WTC11 (cell line): ENCODE results near the gene ASTN2. TPM values are rescaled to one million over a fixed set of nuclear protein-coding genes. Genes with fewer than 3 reads are reported as not detected.
A peak's percentile ranks its signal among the peaks of the same experiment; 100 is the strongest.

Experiments
- ATAC-seq: fragments of 200-7000 bp; cut with Tn5 transposase; 2 replicates; pipeline ENCODE4 v1.10.0; 2021; ENCODE audit warnings: mild to moderate bottlenecking, moderate library complexity
- CTCF ChIA-PET: fragments of 300-600 bp; sonication (Branson Sonifier 250); formaldehyde crosslinking; loops from one replicate; lab custom pipeline; 2021; ENCODE audit warnings: antibody characterized with exemption; lab: Charles Lee
- POLR2A ChIA-PET: fragments of 350-600 bp; sonication (Branson Sonifier 250); formaldehyde crosslinking; loops from one replicate; lab custom pipeline; 2021; ENCODE audit warnings: antibody characterized with exemption; lab: Charles Lee
- DNase-seq: peaks from one replicate; pipeline ENCODE4 v3.0.0; 2021; ENCODE audit warnings: low spot score
- H3K27ac Mint-ChIP-seq: 2 replicates; pipeline ENCODE4 v1.8.0; 2021; ENCODE audit warnings: mixed read lengths
- H3K27me3 Mint-ChIP-seq: 2 replicates; pipeline ENCODE4 v1.8.0; 2021; ENCODE audit warnings: low read depth, mild to moderate bottlenecking, moderate library complexity, mixed read lengths
- H3K36me3 Mint-ChIP-seq: 2 replicates; pipeline ENCODE4 v1.8.0; 2021; ENCODE audit warnings: mixed read lengths
- H3K4me1 Mint-ChIP-seq: 2 replicates; pipeline ENCODE4 v1.8.0; 2022; ENCODE audit warnings: mixed read lengths
- H3K4me3 Mint-ChIP-seq: 2 replicates; pipeline ENCODE4 v1.8.0; 2021; ENCODE audit warnings: mild to moderate bottlenecking, moderate library complexity, mixed read lengths
- H3K9me3 Mint-ChIP-seq: 2 replicates; pipeline ENCODE4 v1.8.0; 2021; ENCODE audit warnings: mixed read lengths
- ATF2 ChIP-seq: sonication (generic); formaldehyde crosslinking; IDR thresholded peaks from 2 replicates; pipeline ENCODE4 v1.8.1; 2022; ENCODE audit warnings: low read depth, missing genetic modification reagents, borderline replicate concordance
- CREM ChIP-seq: sonication (generic); formaldehyde crosslinking; IDR thresholded peaks from 2 replicates; pipeline ENCODE4 v1.8.1; 2022; ENCODE audit warnings: mild to moderate bottlenecking, missing genetic modification reagents, moderate library complexity
- ETV6 ChIP-seq: sonication (generic); formaldehyde crosslinking; IDR thresholded peaks from 2 replicates; pipeline ENCODE4 v1.8.1; 2022; ENCODE audit warnings: mild to moderate bottlenecking, missing genetic modification reagents
- FOXK1 ChIP-seq: sonication (generic); formaldehyde crosslinking; IDR thresholded peaks from 2 replicates; pipeline ENCODE4 v1.8.0; 2022; ENCODE audit warnings: mild to moderate bottlenecking, moderate library complexity, missing genetic modification reagents
- GABPB1 ChIP-seq: sonication (generic); formaldehyde crosslinking; IDR thresholded peaks from 2 replicates; pipeline ENCODE4 v1.8.1; 2023; ENCODE audit warnings: mild to moderate bottlenecking, missing genetic modification reagents
- IRF1 ChIP-seq: sonication (generic); formaldehyde crosslinking; IDR thresholded peaks from 2 replicates; pipeline ENCODE4 v1.8.0; 2023; ENCODE audit warnings: missing genetic modification reagents
- NFATC4 ChIP-seq: fragments of 250-450 bp; sonication (Bioruptor Pico); IDR thresholded peaks from 2 replicates; pipeline ENCODE4 v1.9.0; 2021; ENCODE audit warnings: mild to moderate bottlenecking
- NFYB ChIP-seq: sonication (generic); formaldehyde crosslinking; conservative IDR thresholded peaks from 2 replicates; pipeline ENCODE4 v1.8.0; 2022; ENCODE audit warnings: low read depth, missing genetic modification reagents
- NR2C2 ChIP-seq: sonication (generic); formaldehyde crosslinking; IDR thresholded peaks from 2 replicates; pipeline ENCODE4 v1.8.0; 2022; ENCODE audit warnings: mild to moderate bottlenecking, missing genetic modification reagents
- TCF7 ChIP-seq: sonication (generic); formaldehyde crosslinking; IDR thresholded peaks from 2 replicates; pipeline ENCODE4 v1.8.0; 2022; ENCODE audit warnings: mild to moderate bottlenecking, low read depth, missing genetic modification reagents, moderate library complexity
- TEAD1 ChIP-seq: sonication (generic); formaldehyde crosslinking; IDR thresholded peaks from 2 replicates; pipeline ENCODE4 v1.8.0; 2022; ENCODE audit warnings: mild to moderate bottlenecking, missing genetic modification reagents
- ZBTB21 ChIP-seq: sonication (generic); formaldehyde crosslinking; IDR thresholded peaks from 2 replicates; pipeline ENCODE4 v1.8.1; 2023; ENCODE audit warnings: mild to moderate bottlenecking, missing genetic modification reagents, borderline replicate concordance
- ZNF121 ChIP-seq: sonication (generic); formaldehyde crosslinking; IDR thresholded peaks from 2 replicates; pipeline ENCODE4 v1.8.0; 2023; ENCODE audit warnings: missing genetic modification reagents
- ZNF263 ChIP-seq: sonication (generic); formaldehyde crosslinking; IDR thresholded peaks from 2 replicates; pipeline ENCODE4 v1.8.1; 2022; ENCODE audit warnings: low read depth, mild to moderate bottlenecking, moderate library complexity, missing genetic modification reagents
- ZNF281 ChIP-seq: sonication (generic); formaldehyde crosslinking; IDR thresholded peaks from 2 replicates; pipeline ENCODE4 v1.8.0; 2023; ENCODE audit warnings: mild to moderate bottlenecking, missing genetic modification reagents
- ZNF671 ChIP-seq: fragments of 250-450 bp; sonication (Bioruptor Pico); IDR thresholded peaks from 2 replicates; pipeline ENCODE4 v1.8.0; 2021; ENCODE audit warnings: mild to moderate bottlenecking
- total RNA-seq: library from RNA; stranded (reverse); gene quantifications from 3 replicates; pipeline ENCODE4 v1.2.3, GENCODE V29; 2021
- TF ChIP-seq, protein P1 (sequence below): sonication (generic); formaldehyde crosslinking; IDR thresholded peaks from 2 replicates; pipeline ENCODE4 v1.8.0; 2022; ENCODE audit warnings: mild to moderate bottlenecking, missing genetic modification reagents
- TF ChIP-seq, protein P2 (sequence below): sonication (generic); formaldehyde crosslinking; IDR thresholded peaks from 2 replicates; pipeline ENCODE4 v1.8.1; 2022; ENCODE audit warnings: mild to moderate bottlenecking, moderate library complexity, missing genetic modification reagents
- TF ChIP-seq, protein P3 (sequence below): sonication (generic); formaldehyde crosslinking; IDR thresholded peaks from 2 replicates; pipeline ENCODE4 v1.8.1; 2023; ENCODE audit warnings: mild to moderate bottlenecking, missing genetic modification reagents, moderate library complexity

ASTN2 gene
- total RNA-seq, 1 experiment from 2014 or later: 16.2 TPM

- CTCF ChIA-PET: interaction anchor here (3.3 kb wide), 1 partner anchor 172 kb away, joined by 11 read pairs; no protein-coding TSS in a partner anchor
- POLR2A ChIA-PET: no interaction called here
- no peak for DNase-seq
- Mint-ChIP-seq H3K4me3 (no peak overlapping the region), H3K27me3 (peaks cover 4% of the 10 kb centered on the region; the same call in 1 of the 2 replicates), H3K36me3 (peaks cover 22% of the 10 kb centered on the region), H3K4me1 (peaks cover 13% of the 10 kb centered on the region), H3K9me3 (peaks cover 28% of the 10 kb centered on the region), H3K27ac (no peak overlapping the region)
- ATAC-seq: peak; percentile 73
- TF ChIP-seq CREM (CRISPR knock-in tag) (no peak), IRF1 (CRISPR knock-in tag) (no peak), NFATC4 (no peak), TEAD1 (CRISPR knock-in tag) (no peak), TCF7 (CRISPR knock-in tag) (no peak), NFYB (no peak), ZNF281 (no peak), ZBTB21 (CRISPR knock-in tag) (no peak), ETV6 (no peak)
- TF ChIP-seq, protein P1, sequence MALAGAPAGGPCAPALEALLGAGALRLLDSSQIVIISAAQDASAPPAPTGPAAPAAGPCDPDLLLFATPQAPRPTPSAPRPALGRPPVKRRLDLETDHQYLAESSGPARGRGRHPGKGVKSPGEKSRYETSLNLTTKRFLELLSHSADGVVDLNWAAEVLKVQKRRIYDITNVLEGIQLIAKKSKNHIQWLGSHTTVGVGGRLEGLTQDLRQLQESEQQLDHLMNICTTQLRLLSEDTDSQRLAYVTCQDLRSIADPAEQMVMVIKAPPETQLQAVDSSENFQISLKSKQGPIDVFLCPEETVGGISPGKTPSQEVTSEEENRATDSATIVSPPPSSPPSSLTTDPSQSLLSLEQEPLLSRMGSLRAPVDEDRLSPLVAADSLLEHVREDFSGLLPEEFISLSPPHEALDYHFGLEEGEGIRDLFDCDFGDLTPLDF (CRISPR knock-in tag): no peak
Measured at GRCh38 chr9:117239428-117239827, 175.4 kb downstream of the ASTN2 start.

DNA sequence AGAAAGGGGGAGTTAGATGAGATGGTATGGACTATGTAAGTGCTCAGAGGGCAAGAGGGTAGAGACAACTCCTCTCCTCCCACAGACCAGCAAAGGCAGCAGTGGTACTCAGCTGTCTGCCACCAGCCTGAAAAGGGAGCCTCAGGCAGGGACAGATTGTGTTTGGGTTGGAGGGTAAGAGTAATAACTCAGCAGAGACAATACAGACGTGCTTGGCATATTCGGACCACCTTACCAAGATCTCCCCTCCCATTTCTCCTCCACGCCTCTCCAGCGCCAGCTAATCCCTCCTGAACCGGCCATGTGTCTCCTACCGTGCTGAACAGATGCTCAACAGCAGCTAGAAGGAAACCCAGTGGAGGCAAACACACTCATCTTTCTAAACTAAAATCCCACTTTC lies 180.8 kb downstream of the ASTN2 start:
- Mint-ChIP-seq H3K36me3 (no peaks in the 10 kb centered on the region), H3K4me3 (no peak overlapping the region), H3K9me3 (no peaks in the 10 kb centered on the region), H3K27me3 (no peaks in the 10 kb centered on the region), H3K4me1 (peaks cover 9% of the 10 kb centered on the region), H3K27ac (no peak overlapping the region)
- no peak for ATAC-seq
- no peak for DNase-seq
- TF ChIP-seq ZNF671 (CRISPR knock-in tag): no peak
- TF ChIP-seq ATF2 (CRISPR knock-in tag): no peak
- TF ChIP-seq GABPB1 (CRISPR knock-in tag): no peak
- no peak for TF ChIP-seq FOXK1 (CRISPR knock-in tag)
- no peak for TF ChIP-seq IRF1 (CRISPR knock-in tag)
- POLR2A ChIA-PET: no interaction called here
- CTCF ChIA-PET: no interaction called here

DNA sequence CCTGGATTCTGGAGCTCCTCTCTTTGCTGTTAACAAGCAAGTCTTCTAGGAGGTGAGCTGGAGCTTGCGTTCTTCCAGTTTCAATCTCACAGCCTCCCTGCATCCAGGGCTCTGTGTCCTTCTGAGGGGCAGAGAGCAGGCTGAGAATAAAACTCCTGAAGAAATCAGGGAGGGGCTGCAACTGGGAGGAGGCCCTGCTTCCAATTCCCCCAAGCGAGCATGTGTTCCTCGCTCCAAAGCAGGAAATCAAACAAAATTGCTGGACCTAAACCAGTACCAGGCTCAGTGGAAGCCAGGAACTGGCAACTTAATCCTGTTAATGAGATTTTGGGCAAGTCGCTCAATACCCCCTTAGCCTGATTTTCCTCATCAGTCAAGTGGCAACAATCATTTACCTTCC lies 181.8 kb downstream of the ASTN2 start:
- no peak overlapping the region for H3K4me3 Mint-ChIP-seq
- TF ChIP-seq ZNF121 (CRISPR knock-in tag) (no peak), NR2C2 (CRISPR knock-in tag) (no peak), ZNF263 (CRISPR knock-in tag) (no peak), ZNF671 (CRISPR knock-in tag) (no peak)
- TF ChIP-seq, protein P1 (CRISPR knock-in tag): no peak
- TF ChIP-seq, protein P2, sequence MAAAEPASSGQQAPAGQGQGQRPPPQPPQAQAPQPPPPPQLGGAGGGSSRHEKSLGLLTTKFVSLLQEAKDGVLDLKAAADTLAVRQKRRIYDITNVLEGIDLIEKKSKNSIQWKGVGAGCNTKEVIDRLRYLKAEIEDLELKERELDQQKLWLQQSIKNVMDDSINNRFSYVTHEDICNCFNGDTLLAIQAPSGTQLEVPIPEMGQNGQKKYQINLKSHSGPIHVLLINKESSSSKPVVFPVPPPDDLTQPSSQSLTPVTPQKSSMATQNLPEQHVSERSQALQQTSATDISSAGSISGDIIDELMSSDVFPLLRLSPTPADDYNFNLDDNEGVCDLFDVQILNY: no peak
- TF ChIP-seq, protein P3, sequence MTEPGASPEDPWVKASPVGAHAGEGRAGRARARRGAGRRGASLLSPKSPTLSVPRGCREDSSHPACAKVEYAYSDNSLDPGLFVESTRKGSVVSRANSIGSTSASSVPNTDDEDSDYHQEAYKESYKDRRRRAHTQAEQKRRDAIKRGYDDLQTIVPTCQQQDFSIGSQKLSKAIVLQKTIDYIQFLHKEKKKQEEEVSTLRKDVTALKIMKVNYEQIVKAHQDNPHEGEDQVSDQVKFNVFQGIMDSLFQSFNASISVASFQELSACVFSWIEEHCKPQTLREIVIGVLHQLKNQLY: no peak
- H3K27ac Mint-ChIP-seq: no peak overlapping the region
- POLR2A ChIA-PET: no interaction called here
- no peaks in the 10 kb centered on the region for H3K36me3 Mint-ChIP-seq
- DNase-seq: no peak
- CTCF ChIA-PET: no interaction called here
- no peak; the same call in 1 of the 2 replicates for ATAC-seq
- no peaks in the 10 kb centered on the region for H3K27me3 Mint-ChIP-seq
- peaks cover 4% of the 10 kb centered on the region; the same call in 1 of the 2 replicates for H3K4me1 Mint-ChIP-seq
- H3K9me3 Mint-ChIP-seq: no peaks in the 10 kb centered on the region
